ENCODE data around the gene EEF2K. TPM values are rescaled to one million over a fixed set of nuclear protein-coding genes. Genes with fewer than 3 reads are reported as not detected.

Gene EEF2K
- polyA plus RNA-seq, 1 experiment = 10.9 TPM

GRCh38 chr16:22265351-22265750 is 59.3 kb downstream of the EEF2K start:
- TF ChIP-seq CTCF (IDR thresholded peaks at IDR 0.05; ENCODE audit: insufficient read depth, low read depth, low read length) = no peak
- DNase-seq (ENCODE audit: low read depth) = no peak
- Histone ChIP-seq H3K27me3 (ENCODE audit: control insufficient read depth, insufficient read depth, low read length) (no peaks in the 10 kb centered on the region), H3K36me3 (ENCODE audit: control insufficient read depth, insufficient read depth, low read length) (peaks cover 13% of the 10 kb centered on the region), H3K4me3 (ENCODE audit: low read depth, low read length) (no peak overlapping the region)
- POLR2A ChIA-PET = no interaction called here
- CTCF ChIA-PET = interaction anchor here (1.0 kb wide), 1 partner anchor 61 kb away, joined by 3 read pairs; no protein-coding TSS in a partner anchor

GRCh38 chr16:22266546-22266945 is 60.5 kb downstream of the EEF2K start:
- Histone ChIP-seq H3K4me3 (ENCODE audit: low read depth, low read length) (no peak overlapping the region), H3K36me3 (ENCODE audit: control insufficient read depth, insufficient read depth, low read length) (peaks cover 8% of the 10 kb centered on the region), H3K27me3 (ENCODE audit: control insufficient read depth, insufficient read depth, low read length) (no peaks in the 10 kb centered on the region)
- TF ChIP-seq CTCF (IDR thresholded peaks at IDR 0.05; ENCODE audit: insufficient read depth, low read depth, low read length) = no peak
- POLR2A ChIA-PET = no interaction called here
- no peak for DNase-seq (ENCODE audit: low read depth)
- CTCF ChIA-PET = interaction anchor here (0.6 kb wide), 1 partner anchor 494 kb away, joined by 3 read pairs; no protein-coding TSS in a partner anchor

GRCh38 chr16:22267764-22268163 is 61.7 kb downstream of the EEF2K start:
- H3K36me3 ChIP-seq (ENCODE audit: control insufficient read depth, insufficient read depth, low read length) = peaks cover 8% of the 10 kb centered on the region
- H3K27me3 ChIP-seq (ENCODE audit: control insufficient read depth, insufficient read depth, low read length) = no peaks in the 10 kb centered on the region
- no peak for TF ChIP-seq CTCF (IDR thresholded peaks at IDR 0.05; ENCODE audit: insufficient read depth, low read depth, low read length)
- no peak overlapping the region for H3K4me3 ChIP-seq (ENCODE audit: low read depth, low read length)
- ChIA-PET POLR2A (no interaction called here), CTCF (interaction anchor here (0.6 kb wide), 1 partner anchor 32 kb away, joined by 3 read pairs; no protein-coding TSS in a partner anchor)
- no peak for DNase-seq (ENCODE audit: low read depth)

- no peak for TF ChIP-seq CTCF (IDR thresholded peaks at IDR 0.05; ENCODE audit: insufficient read depth, low read depth, low read length)
- peaks cover 11% of the 10 kb centered on the region for H3K36me3 ChIP-seq (ENCODE audit: control insufficient read depth, insufficient read depth, low read length)
- CTCF ChIA-PET = no interaction called here
- H3K27me3 ChIP-seq (ENCODE audit: control insufficient read depth, insufficient read depth, low read length) = no peaks in the 10 kb centered on the region
- no peak for DNase-seq (ENCODE audit: low read depth)
- no peak overlapping the region for H3K4me3 ChIP-seq (ENCODE audit: low read depth, low read length)
- POLR2A ChIA-PET = no interaction called here
Observed at GRCh38 chr16:22270525-22270924, 64.4 kb downstream of the EEF2K start.

GRCh38 chr16:22272870-22273650 is 67.0 kb downstream of the EEF2K start:
- Histone ChIP-seq H3K27me3 (ENCODE audit: control insufficient read depth, insufficient read depth, low read length) (no peaks in the 10 kb centered on the region), H3K36me3 (ENCODE audit: control insufficient read depth, insufficient read depth, low read length) (peaks cover 9% of the 10 kb centered on the region), H3K4me3 (ENCODE audit: low read depth, low read length) (no peak overlapping the region)
- no peak for TF ChIP-seq CTCF (IDR thresholded peaks at IDR 0.05; ENCODE audit: insufficient read depth, low read depth, low read length)
- CTCF ChIA-PET = interaction anchor here (0.5 to 1.6 kb wide), 3 partner anchors 34 to 583 kb away, joined by 3 to 4 read pairs (median 3); no protein-coding TSS in a partner anchor
- POLR2A ChIA-PET = no interaction called here
- DNase-seq (ENCODE audit: low read depth) = no peak

All from BJ (cell line).